ENCODE results near the gene STARD3NL. TPM values are rescaled to one million over a fixed set of nuclear protein-coding genes. Genes with fewer than 3 reads are reported as not detected.
A peak's percentile ranks its signal among the peaks of the same experiment; 100 is the strongest.

Gene STARD3NL
- total and polyA plus RNA-seq, 2 of the 4 experiments (the other 2 are of a cell fraction), result 51.6 to 69.7 TPM

- POLR2A ChIA-PET (ENCODE audit: unreplicated experiment), result no interaction called here
- Histone ChIP-seq H3K18ac (ENCODE audit: low read depth, low read length) (no peak overlapping the region), H3K27ac (ENCODE audit: insufficient read depth, low read length) (peak overlapping the region; percentile 43; the same call in 1 of the 2 replicates), H3K4me1 (ENCODE audit: control insufficient read depth, insufficient read depth, low read length) (peaks cover 27% of the 10 kb centered on the region), H2AK5ac (ENCODE audit: low read depth, low read length) (peak overlapping the region; percentile 31; the same call in 1 of the 2 replicates), H2BK20ac (ENCODE audit: low read depth, low read length) (0 out of 2 replicates have a peak overlapping the region, but pooled peaks have one; percentile 4), H4K91ac (ENCODE audit: insufficient read depth, low read depth, low read length) (no peak overlapping the region), H4K5ac (ENCODE audit: low read depth, low read length) (no peak overlapping the region), H3K56ac (ENCODE audit: extremely low read depth, insufficient read depth, low read length) (0 out of 2 replicates have a peak overlapping the region, but pooled peaks have one; percentile 14), H3K4me2 (ENCODE audit: low read depth, low read length) (peak overlapping the region; percentile 11; the same call in 1 of the 2 replicates), H3K14ac (replicated peaks; ENCODE audit: low read depth, low read length) (0 out of 2 replicates have a peak overlapping the region, but pooled peaks have one; percentile 58), H3K9ac (ENCODE audit: low read depth, low read length) (no peak overlapping the region), H3K9me3 (ENCODE audit: control insufficient read depth, insufficient read depth, low read length) (no peaks in the 10 kb centered on the region), H3K4ac (ENCODE audit: low read depth, low read length) (peak overlapping the region; percentile 62; the same call in 1 of the 2 replicates), H2AK9ac (replicated peaks; ENCODE audit: low read depth, low read length, poor library complexity) (no peak overlapping the region), H2BK5ac (ENCODE audit: low read depth, low read length, poor library complexity, severe bottlenecking) (peak overlapping the region; percentile 59), H2AFZ (replicated peaks; ENCODE audit: low read length, poor library complexity) (no peak overlapping the region), H3K23ac (ENCODE audit: low read depth, low read length) (peak overlapping the region; percentile 43; the same call in 1 of the 2 replicates), H3K27me3 (ENCODE audit: control insufficient read depth, insufficient read depth, low read length) (no peaks in the 10 kb centered on the region), H3K36me3 (ENCODE audit: control insufficient read depth, insufficient read depth, low read length) (no peaks in the 10 kb centered on the region), H3K4me3 (ENCODE audit: insufficient read depth, low read depth, low read length) (no peak overlapping the region), H3K9me1 (ENCODE audit: insufficient read depth, low read length) (peaks cover 15% of the 10 kb centered on the region), H2BK120ac (ENCODE audit: low read depth, low read length) (peak overlapping the region; percentile 14), H4K20me1 (ENCODE audit: insufficient read depth, low read length) (peaks cover 23% of the 10 kb centered on the region), H4K8ac (ENCODE audit: low read depth in 2 of 2, low read length in 2 of 2) (peak overlapping the region in 1 of 2 experiments; percentile 16; a peak in 1 of 4 replicates), H3K79me1 (ENCODE audit: low read depth in 1 of 2, low read length in 2 of 2) (peaks cover 17 to 57% of the 10 kb centered on the region in 2 experiments), H2BK15ac (ENCODE audit: low read depth, low read length) (peak overlapping the region; percentile 68; the same call in 1 of the 3 replicates)
- no TSS peak for BruUV-seq (replicated peaks)
- 100% methylated on average over 2 of the region's 4 CpGs; no CpG with 5 or more reads in 1 of the 2 experiments for WGBS, 2 experiments (ENCODE audit: extremely low coverage in 2 of 2, insufficient read length in 1 of 2)
- in situ Hi-C loops (cut with MboI; ENCODE audit: low sequenced_read_pairs) (no loop called here), intact Hi-C loops (cut with micrococcal nuclease) (no loop called here), dilution Hi-C loops (cut with HindIII; ENCODE audit: low sequenced_read_pairs, unreplicated experiment) (no loop called here)
- TF ChIP-seq POLR2A (IDR thresholded peaks at IDR 0.05; ENCODE audit: low read depth, low read length) (no peak), MAZ (IDR thresholded peaks at IDR 0.05; ENCODE audit: borderline replicate concordance, low read depth, low read length) (no peak), MAFK (IDR thresholded peaks at IDR 0.05; ENCODE audit: low read depth, low read length) (peak; percentile 43; the same call in 1 of the 2 replicates)
- DNase-seq, result peak; percentile 47
- CTCF ChIA-PET, result interaction anchor here (0.6 to 1.3 kb wide), 7 partner anchors 14 to 208 kb away, joined by 3 to 8 read pairs (median 4); no protein-coding TSS in a partner anchor
- peak; percentile 9; the same call in 1 of the 2 replicates for ATAC-seq (ENCODE audit: low read depth)
Observed at GRCh38 chr7:38195804-38196595, 18.0 kb downstream of the STARD3NL start.

Measured in IMR-90 (cell line).